CD8-positive, alpha-beta memory T cell (primary cell): ENCODE measurements around the gene CDC34. TPM values are rescaled to one million over a fixed set of nuclear protein-coding genes. Genes with fewer than 3 reads are reported as not detected.

Experiments used
- CTCF ChIA-PET: fragments of 350-600 bp; sonication (Branson Sonifier 250); formaldehyde crosslinking; loops from one replicate; lab custom pipeline; 2021; ENCODE audit warnings: antibody characterized with exemption; lab: Charles Lee
- POLR2A ChIA-PET: fragments of 350-600 bp; sonication (Branson Sonifier 250); formaldehyde crosslinking; loops from one replicate; lab custom pipeline; 2021; ENCODE audit warnings: antibody characterized with exemption; lab: Charles Lee
- DNase-seq, 5 donors: peaks; one replicate each; pipeline versions ENCODE4 v3.0.0 to v3.0.0-alpha.2; 2020 to 2022; ENCODE audit warnings: mixed read lengths in 1 of 5
- H3K27ac ChIP-seq: one replicate; pipeline ENCODE4 v1.7.0; 2013; ENCODE audit warnings: low read depth, mild to moderate bottlenecking, low read length, moderate library complexity
- H3K27me3 ChIP-seq: 2 replicates; pipeline ENCODE4 v1.7.0; 2013; ENCODE audit warnings: low read length, mild to moderate bottlenecking; ENCODE audit not compliant: insufficient read depth, poor library complexity, severe bottlenecking
- H3K36me3 ChIP-seq: 2 replicates; pipeline ENCODE4 v1.7.0; 2013; ENCODE audit warnings: mild to moderate bottlenecking, low read length, moderate library complexity; ENCODE audit not compliant: insufficient read depth
- H3K4me1 ChIP-seq: 2 replicates; pipeline ENCODE4 v1.7.0; 2013; ENCODE audit warnings: mild to moderate bottlenecking, low read length, moderate library complexity; ENCODE audit not compliant: insufficient read depth
- H3K4me3 ChIP-seq: 2 replicates; pipeline ENCODE4 v1.7.0; 2013; ENCODE audit warnings: mild to moderate bottlenecking, low read length
- H3K9me3 ChIP-seq: 2 replicates; pipeline ENCODE4 v1.7.0; 2013; ENCODE audit warnings: mild to moderate bottlenecking, low read length
- H3K27ac Mint-ChIP-seq, 8 donors: one replicate each; pipeline ENCODE4 v1.8.0; 2020 to 2021; ENCODE audit warnings: mixed read lengths in 8 of 8, mild to moderate bottlenecking in 6 of 8, inconsistent platforms in 3 of 8, moderate library complexity in 3 of 8
- H3K27me3 Mint-ChIP-seq, 2 donors: one replicate each; pipeline ENCODE4 v1.8.0; 2020 to 2021; ENCODE audit warnings: mixed read lengths in 2 of 2, mild to moderate bottlenecking in 1 of 2, moderate library complexity in 1 of 2
- H3K36me3 Mint-ChIP-seq, 3 donors: one replicate each; pipeline ENCODE4 v1.8.0; 2020 to 2021; ENCODE audit warnings: mixed read lengths in 3 of 3, inconsistent platforms in 1 of 3, mild to moderate bottlenecking in 1 of 3
- H3K4me1 Mint-ChIP-seq, 3 donors: one replicate each; pipeline ENCODE4 v1.8.0; 2020 to 2021; ENCODE audit warnings: mixed read lengths in 3 of 3, inconsistent platforms in 1 of 3, mild to moderate bottlenecking in 1 of 3
- H3K4me3 Mint-ChIP-seq, 7 donors: one replicate each; pipeline ENCODE4 v1.8.0; 2020 to 2021; ENCODE audit warnings: mixed read lengths in 7 of 7, mild to moderate bottlenecking in 6 of 7, moderate library complexity in 4 of 7, inconsistent platforms in 2 of 7
- H3K9me3 Mint-ChIP-seq, 5 donors: one replicate each; pipeline ENCODE4 v1.8.0; 2020 to 2022; ENCODE audit warnings: mixed read lengths in 5 of 5, mild to moderate bottlenecking in 3 of 5, moderate library complexity in 2 of 5, inconsistent platforms in 1 of 5
- polyA plus RNA-seq: library from polyadenylated mRNA; unstranded; fragments of 300-500 nt; fragmentation: Illumina TruSeq; gene quantifications from one replicate; pipeline ENCODE4 v1.2.3, GENCODE V29; 2021
- total RNA-seq, 2 experiments: library from RNA; stranded (reverse); gene quantifications; one replicate each; pipeline ENCODE4 v1.2.3, GENCODE V29; 2021

CDC34 gene
- total and polyA plus RNA-seq, 3 experiments from 2014 or later: 46.9 to 57.8 (median 56.9) TPM

- H3K27ac Mint-ChIP-seq: no peak overlapping the region
- CTCF ChIA-PET: no interaction called here
- H3K4me1 Mint-ChIP-seq: no peaks in the 10 kb centered on the region
Measured at GRCh38 chr19:556611-557382, 25.2 kb downstream of the CDC34 start.

GRCh38 chr19:558770-559439, 27.3 kb downstream of the CDC34 start:
- Histone ChIP-seq H3K4me1 (no peaks in the 10 kb centered on the region), H3K27me3 (no peaks in the 10 kb centered on the region), H3K27ac (no peak overlapping the region), H3K9me3 (no peaks in the 10 kb centered on the region), H3K4me3 (no peak overlapping the region), H3K36me3 (no peaks in the 10 kb centered on the region)
- peak overlapping the region in 1 of 7 donors; percentile 63 for H3K4me3 Mint-ChIP-seq
- no peaks in the 10 kb centered on the region for H3K9me3 Mint-ChIP-seq
- POLR2A ChIA-PET: no interaction called here
- H3K27ac Mint-ChIP-seq: peak overlapping the region in 1 of 8 donors; percentile 84
- CTCF ChIA-PET: no interaction called here
- no peak for DNase-seq
- H3K36me3 Mint-ChIP-seq: no peaks in the 10 kb centered on the region
- no peaks in the 10 kb centered on the region for H3K27me3 Mint-ChIP-seq
- H3K4me1 Mint-ChIP-seq: no peaks in the 10 kb centered on the region

More at GRCh38 chr19:556611-557382, 25.2 kb downstream of the CDC34 start:
- no peaks in the 10 kb centered on the region for H3K36me3 Mint-ChIP-seq
- no peaks in the 10 kb centered on the region for H3K9me3 Mint-ChIP-seq
- peak in 1 of 5 donors; percentile 43 for DNase-seq
- Histone ChIP-seq H3K27ac (peak overlapping the region; percentile 54), H3K4me1 (no peaks in the 10 kb centered on the region), H3K27me3 (no peaks in the 10 kb centered on the region), H3K4me3 (no peak overlapping the region), H3K36me3 (no peaks in the 10 kb centered on the region), H3K9me3 (no peaks in the 10 kb centered on the region)
- no peak overlapping the region for H3K4me3 Mint-ChIP-seq
- no peaks in the 10 kb centered on the region for H3K27me3 Mint-ChIP-seq
- POLR2A ChIA-PET: no interaction called here

- Mint-ChIP-seq H3K36me3 (no peaks in the 10 kb centered on the region), H3K9me3 (no peaks in the 10 kb centered on the region), H3K4me3 (no peak overlapping the region), H3K4me1 (no peaks in the 10 kb centered on the region), H3K27me3 (no peaks in the 10 kb centered on the region), H3K27ac (no peak overlapping the region)
- POLR2A ChIA-PET: interaction anchor here (0.6 to 0.7 kb wide), 2 partner anchors 63 to 72 kb away, joined by 3 to 5 read pairs; no protein-coding TSS in a partner anchor
- DNase-seq: no peak
- Histone ChIP-seq H3K9me3 (no peaks in the 10 kb centered on the region), H3K4me1 (no peaks in the 10 kb centered on the region), H3K4me3 (no peak overlapping the region), H3K27ac (no peak overlapping the region), H3K36me3 (no peaks in the 10 kb centered on the region), H3K27me3 (no peaks in the 10 kb centered on the region)
- CTCF ChIA-PET: no interaction called here
Measured at GRCh38 chr19:560121-560520, 28.6 kb downstream of the CDC34 start.

GRCh38 chr19:566403-566802, 34.8 kb downstream of the CDC34 start:
- peak overlapping the region; percentile 31 for H3K27ac ChIP-seq
- Mint-ChIP-seq H3K36me3 (peaks cover 0 to 5% (median 0%) of the 10 kb centered on the region in 3 donors), H3K9me3 (peaks cover 0 to 2% (median 0%) of the 10 kb centered on the region in 5 donors), H3K4me3 (peak overlapping the region in 1 of 7 donors; percentile 4), H3K27me3 (peaks cover 0 to 11% of the 10 kb centered on the region in 2 donors), H3K27ac (peak overlapping the region in 1 of 8 donors; percentile 56), H3K4me1 (peaks cover 10 to 15% (median 12%) of the 10 kb centered on the region in 3 donors)
- no peak overlapping the region for H3K4me3 ChIP-seq
- H3K36me3 ChIP-seq: no peaks in the 10 kb centered on the region
- ChIA-PET CTCF (interaction anchor here (0.8 kb wide), 1 partner anchor 60 kb away, joined by 4 read pairs; no protein-coding TSS in a partner anchor), POLR2A (no interaction called here)
- peak in 1 of 5 donors; percentile 42 for DNase-seq
- H3K9me3 ChIP-seq: no peaks in the 10 kb centered on the region
- no peaks in the 10 kb centered on the region for H3K27me3 ChIP-seq
- no peaks in the 10 kb centered on the region for H3K4me1 ChIP-seq

- ChIA-PET POLR2A (no interaction called here), CTCF (interaction anchor here (0.8 kb wide), 2 partner anchors 21 to 61 kb away, joined by 4 read pairs; no protein-coding TSS in a partner anchor)
- Histone ChIP-seq H3K27me3 (no peaks in the 10 kb centered on the region), H3K4me3 (no peak overlapping the region), H3K27ac (peak overlapping the region; percentile 31), H3K36me3 (no peaks in the 10 kb centered on the region), H3K9me3 (no peaks in the 10 kb centered on the region), H3K4me1 (no peaks in the 10 kb centered on the region)
- Mint-ChIP-seq H3K4me1 (peaks cover 12 to 19% (median 13%) of the 10 kb centered on the region in 3 donors), H3K36me3 (peaks cover 0 to 5% (median 0%) of the 10 kb centered on the region in 3 donors), H3K9me3 (peaks cover 0 to 2% (median 0%) of the 10 kb centered on the region in 5 donors), H3K4me3 (no peak overlapping the region), H3K27me3 (peaks cover 0 to 12% of the 10 kb centered on the region in 2 donors), H3K27ac (peak overlapping the region in 2 of 8 donors; percentile 47 to 56)
- DNase-seq: no peak
Measured at GRCh38 chr19:566844-567243, 35.3 kb downstream of the CDC34 start.

GRCh38 chr19:567296-567900, 35.8 kb downstream of the CDC34 start:
- H3K4me1 Mint-ChIP-seq: peaks cover 12 to 19% (median 14%) of the 10 kb centered on the region in 3 donors
- peak in 1 of 5 donors; percentile 43 for DNase-seq
- no peak overlapping the region for H3K4me3 Mint-ChIP-seq
- peaks cover 0 to 15% of the 10 kb centered on the region in 2 donors for H3K27me3 Mint-ChIP-seq
- CTCF ChIA-PET: interaction anchor here (0.8 kb wide), 1 partner anchor 22 kb away, joined by 4 read pairs; no protein-coding TSS in a partner anchor
- peaks cover 0 to 2% (median 0%) of the 10 kb centered on the region in 5 donors for H3K9me3 Mint-ChIP-seq
- H3K36me3 Mint-ChIP-seq: peaks cover 0 to 7% (median 0%) of the 10 kb centered on the region in 3 donors
- H3K27ac Mint-ChIP-seq: peak overlapping the region in 1 of 8 donors; percentile 56
- H3K36me3 ChIP-seq: no peaks in the 10 kb centered on the region
- no peak overlapping the region for H3K4me3 ChIP-seq
- POLR2A ChIA-PET: no interaction called here
- no peak overlapping the region for H3K27ac ChIP-seq
- no peaks in the 10 kb centered on the region for H3K27me3 ChIP-seq
- H3K4me1 ChIP-seq: no peaks in the 10 kb centered on the region
- H3K9me3 ChIP-seq: no peaks in the 10 kb centered on the region

- peaks cover 0 to 10% (median 0%) of the 10 kb centered on the region in 3 donors for H3K36me3 Mint-ChIP-seq
- peaks cover 0 to 2% (median 0%) of the 10 kb centered on the region in 5 donors for H3K9me3 Mint-ChIP-seq
- Histone ChIP-seq H3K9me3 (no peaks in the 10 kb centered on the region), H3K27me3 (no peaks in the 10 kb centered on the region), H3K4me1 (peaks cover 17% of the 10 kb centered on the region), H3K4me3 (no peak overlapping the region), H3K27ac (no peak overlapping the region), H3K36me3 (no peaks in the 10 kb centered on the region)
- peaks cover 0 to 15% of the 10 kb centered on the region in 2 donors for H3K27me3 Mint-ChIP-seq
- peak overlapping the region; percentile 48 to 87 (median 74) for H3K4me3 Mint-ChIP-seq
- H3K27ac Mint-ChIP-seq: peak overlapping the region in 4 of 8 donors; percentile 24 to 96 (median 86)
- ChIA-PET CTCF (no interaction called here), POLR2A (interaction anchor here (0.5 to 1.2 kb wide), 2 partner anchors 38 to 1325 kb away, joined by 4 to 9 read pairs; no protein-coding TSS in a partner anchor)
- DNase-seq: peak in 2 of 5 donors; percentile 27 to 60
- peaks cover 27 to 37% (median 31%) of the 10 kb centered on the region in 3 donors for H3K4me1 Mint-ChIP-seq
Measured at GRCh38 chr19:570251-570686, 38.7 kb downstream of the CDC34 start.
